H9 (cell line): ENCODE results near the gene TMEM176A. TPM values are rescaled to one million over a fixed set of nuclear protein-coding genes. Genes with fewer than 3 reads are reported as not detected.

Experiments
- DNase-seq: peaks from one replicate; pipeline ENCODE4 v3.0.0-alpha.2; 2017
- H2AFZ ChIP-seq: one replicate; pipeline ENCODE4 v1.6.1; 2013; ENCODE audit warnings: mild to moderate bottlenecking, low read length, control low read depth, moderate library complexity
- H2AK5ac ChIP-seq: 2 replicates; pipeline ENCODE4 v1.6.1; 2013; ENCODE audit warnings: low read length, control low read depth, mixed read lengths; ENCODE audit not compliant: insufficient read length
- H2BK120ac ChIP-seq: one replicate; pipeline ENCODE4 v1.6.1; 2013; ENCODE audit warnings: low read depth, mild to moderate bottlenecking, low read length, control low read depth, inconsistent platforms; ENCODE audit not compliant: poor library complexity, severe bottlenecking
- H2BK12ac ChIP-seq: 2 replicates; pipeline ENCODE4 v1.6.1; 2013; ENCODE audit warnings: low read length, control low read depth, mixed read lengths, low read depth; ENCODE audit not compliant: insufficient read length
- H2BK15ac ChIP-seq: 2 replicates; pipeline ENCODE4 v1.6.1; 2013; ENCODE audit warnings: low read depth, low read length, control low read depth
- H2BK20ac ChIP-seq: one replicate; pipeline ENCODE4 v1.6.1; 2013; ENCODE audit warnings: low read depth, mild to moderate bottlenecking, low read length, control low read depth, inconsistent platforms; ENCODE audit not compliant: poor library complexity, severe bottlenecking
- H2BK5ac ChIP-seq: 2 replicates; pipeline ENCODE4 v1.6.1; 2013; ENCODE audit warnings: low read length, control low read depth, mixed read lengths; ENCODE audit not compliant: insufficient read length
- H3K14ac ChIP-seq: 2 replicates; pipeline ENCODE4 v1.6.1; 2013; ENCODE audit warnings: low read length, control low read depth; ENCODE audit not compliant: insufficient read depth
- H3K18ac ChIP-seq: 2 replicates; pipeline ENCODE4 v1.6.1; 2013; ENCODE audit warnings: low read depth, mild to moderate bottlenecking, mixed read lengths, low read length, control low read depth; ENCODE audit not compliant: insufficient read length
- H3K23ac ChIP-seq: 2 replicates; pipeline ENCODE4 v1.6.1; 2013; ENCODE audit warnings: low read length, control low read depth, mixed read lengths, low read depth; ENCODE audit not compliant: insufficient read length
- H3K23me2 ChIP-seq: 2 replicates; pipeline ENCODE4 v1.6.1; 2013; ENCODE audit warnings: low read depth, mild to moderate bottlenecking, mixed read lengths, low read length, control low read depth; ENCODE audit not compliant: insufficient read length, poor library complexity, severe bottlenecking
- H3K27ac ChIP-seq: 2 replicates; pipeline ENCODE4 v1.5.1; 2013; ENCODE audit warnings: low read length, control low read depth, mixed read lengths, low read depth; ENCODE audit not compliant: insufficient read length
- H3K27me3 ChIP-seq: 2 replicates; pipeline ENCODE4 v1.6.1; 2013; ENCODE audit warnings: low read length, control low read depth, inconsistent platforms; ENCODE audit not compliant: insufficient read depth
- H3K4ac ChIP-seq: 2 replicates; pipeline ENCODE4 v1.6.1; 2013; ENCODE audit warnings: low read depth, mild to moderate bottlenecking, control low read depth, inconsistent platforms, low read length, moderate library complexity
- H3K4me1 ChIP-seq: 2 replicates; pipeline ENCODE4 v1.6.1; 2013; ENCODE audit warnings: low read length, control low read depth, inconsistent platforms; ENCODE audit not compliant: insufficient read depth
- H3K4me2 ChIP-seq: 2 replicates; pipeline ENCODE4 v1.6.1; 2013; ENCODE audit warnings: low read length, control low read depth, mixed read lengths; ENCODE audit not compliant: insufficient read length, insufficient read depth
- H3K56ac ChIP-seq: 2 replicates; pipeline ENCODE4 v1.6.1; 2013; ENCODE audit warnings: low read depth, mild to moderate bottlenecking, mixed read lengths, low read length, control low read depth; ENCODE audit not compliant: insufficient read length
- H3K79me1 ChIP-seq: 2 replicates; pipeline ENCODE4 v1.6.1; 2013; ENCODE audit warnings: low read depth, mild to moderate bottlenecking, moderate library complexity, low read length, control low read depth, inconsistent platforms; ENCODE audit not compliant: insufficient read depth, poor library complexity, severe bottlenecking
- H3K79me2 ChIP-seq: 2 replicates; pipeline ENCODE4 v1.6.1; 2013; ENCODE audit warnings: low read length, control low read depth, inconsistent platforms; ENCODE audit not compliant: insufficient read depth
- H3K9ac ChIP-seq: 2 replicates; pipeline ENCODE4 v1.6.1; 2013; ENCODE audit warnings: low read length, control low read depth, mixed read lengths; ENCODE audit not compliant: insufficient read length; ENCODE audit errors: extremely low read depth
- H3K9me3 ChIP-seq: one replicate; pipeline ENCODE4 v1.6.1; 2013; ENCODE audit warnings: low read depth, low read length, inconsistent platforms; ENCODE audit not compliant: control insufficient read depth
- H3T11ph ChIP-seq: one replicate; pipeline ENCODE4 v1.6.1; 2013; ENCODE audit warnings: mild to moderate bottlenecking, low read length, control low read depth, inconsistent platforms
- H4K20me1 ChIP-seq: one replicate; pipeline ENCODE4 v1.6.1; 2013; ENCODE audit not compliant: control insufficient read depth, insufficient read length, insufficient read depth
- H4K5ac ChIP-seq: 2 replicates; pipeline ENCODE4 v1.6.1; 2013; ENCODE audit warnings: low read depth, mild to moderate bottlenecking, mixed read lengths, low read length, control low read depth; ENCODE audit not compliant: insufficient read length
- H4K8ac ChIP-seq: replicated peaks from 2 replicates; pipeline ENCODE4 v1.6.1; 2013; ENCODE audit warnings: low read length, control low read depth, mixed read lengths, low read depth; ENCODE audit not compliant: insufficient read length
- H4K91ac ChIP-seq: 2 replicates; pipeline ENCODE4 v1.6.1; 2013; ENCODE audit warnings: low read depth, mild to moderate bottlenecking, moderate library complexity, mixed read lengths, low read length, control low read depth; ENCODE audit not compliant: insufficient read length
- H3K27ac Mint-ChIP-seq, 3 experiments: 2 replicates in 2 of 3; 3 replicates in 1 of 3; pipeline ENCODE4 v1.8.0; 2020 to 2021; ENCODE audit warnings: mixed read lengths in 3 of 3, mild to moderate bottlenecking in 1 of 3, moderate library complexity in 1 of 3
- H3K27me3 Mint-ChIP-seq: 2 replicates; pipeline ENCODE4 v1.8.0; 2021; ENCODE audit warnings: low read depth, mild to moderate bottlenecking, moderate library complexity, mixed read lengths
- H3K36me3 Mint-ChIP-seq, 3 experiments: 2 replicates in 2 of 3; 3 replicates in 1 of 3; pipeline ENCODE4 v1.8.0; 2020 to 2021; ENCODE audit warnings: low read depth in 3 of 3, mixed read lengths in 3 of 3; ENCODE audit not compliant: insufficient read depth in 1 of 3
- H3K4me1 Mint-ChIP-seq, 2 experiments: 2 replicates each; pipeline ENCODE4 v1.8.0; 2020; ENCODE audit warnings: mixed read lengths in 2 of 2
- H3K4me3 Mint-ChIP-seq, 2 experiments: 2 replicates in 1 of 2; 3 replicates in 1 of 2; pipeline ENCODE4 v1.8.0; 2020 to 2021; ENCODE audit warnings: mild to moderate bottlenecking in 2 of 2, mixed read lengths in 2 of 2, moderate library complexity in 1 of 2
- H3K9me3 Mint-ChIP-seq, 2 experiments: 2 replicates in 1 of 2; 3 replicates in 1 of 2; pipeline ENCODE4 v1.8.0; 2020; ENCODE audit warnings: mild to moderate bottlenecking in 2 of 2, mixed read lengths in 2 of 2, moderate library complexity in 1 of 2
- WGBS: extraction: QIAGEN DNeasy Blood & Tissue Kit; methylation state at CpG from one replicate; pipeline ENCODE4 v1.1.7; 2013; ENCODE audit warnings: missing lambda C conversion rate, low lambda C conversion rate, mixed read lengths; ENCODE audit not compliant: insufficient read length; ENCODE audit errors: extremely low coverage; 5-methylcytosine and 5-hydroxymethylcytosine counted together
- total RNA-seq: library from RNA; stranded (reverse); gene quantifications from 2 replicates; pipeline ENCODE4 v1.2.1, GENCODE V29; 2021
- TF ChIP-seq, protein P1 (sequence below): fragments of 200-600 bp; sonication (generic); conservative IDR thresholded peaks from 3 replicates; pipeline ENCODE4 v1.8.0; 2021; ENCODE audit warnings: antibody characterized with exemption, mild to moderate bottlenecking

Gene TMEM176A
- total RNA-seq, 1 experiment from 2014 or later: not detected

DNA sequence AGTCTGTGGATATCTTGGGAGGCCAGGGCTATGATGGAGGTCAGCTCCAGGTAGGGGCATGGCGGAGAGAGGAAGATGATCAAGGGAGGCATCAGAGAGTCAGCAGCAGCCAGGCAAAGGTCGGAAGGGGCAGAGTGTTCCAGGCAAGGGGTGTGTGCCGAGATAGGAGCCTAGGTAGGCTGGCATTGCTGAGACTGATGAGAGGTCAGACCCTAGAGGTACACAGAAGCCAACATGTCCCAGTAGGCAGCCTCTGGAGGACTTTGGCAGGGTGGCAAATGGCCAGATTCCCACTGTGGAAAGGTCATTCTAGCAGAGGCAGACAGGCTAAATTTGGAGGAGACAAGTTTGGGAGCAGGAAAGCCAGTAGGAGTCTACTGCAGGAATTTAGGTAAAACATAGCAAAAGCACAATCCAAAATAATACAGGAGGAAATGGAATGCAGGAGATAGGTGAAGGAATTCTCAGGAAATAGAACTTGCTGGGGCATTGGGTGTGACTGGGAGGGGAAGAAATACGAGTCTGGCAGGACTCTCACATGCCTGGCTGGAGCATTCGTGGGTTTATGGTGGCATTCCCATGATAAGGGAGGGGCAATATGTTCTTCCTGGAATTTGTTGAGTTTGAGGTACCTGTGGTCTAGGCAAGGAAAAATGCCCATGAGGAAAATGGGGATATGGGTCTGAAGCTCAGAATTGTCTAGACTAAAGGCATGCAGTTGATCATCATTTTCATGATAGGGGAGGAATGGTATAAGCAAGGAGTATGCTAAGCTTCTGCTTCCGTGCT, 25.7 kb downstream of the TMEM176A start:
- Histone ChIP-seq H4K20me1 (no peaks in the 10 kb centered on the region), H3K79me2 (no peaks in the 10 kb centered on the region), H3T11ph (no peak overlapping the region), H3K14ac (no peak overlapping the region; the same call in 1 of the 2 replicates), H2BK15ac (no peak overlapping the region), H3K9me3 (no peaks in the 10 kb centered on the region), H4K5ac (no peak overlapping the region), H3K27ac (no peak overlapping the region), H3K4ac (no peak overlapping the region), H2AK5ac (no peak overlapping the region), H2BK5ac (no peak overlapping the region), H3K56ac (no peak overlapping the region), H2BK120ac (no peak overlapping the region), H3K4me2 (no peak overlapping the region), H4K8ac (no peak overlapping the region), H3K23ac (no peak overlapping the region), H2AFZ (no peak overlapping the region), H3K79me1 (no peaks in the 10 kb centered on the region), H3K4me1 (no peaks in the 10 kb centered on the region), H3K27me3 (no peaks in the 10 kb centered on the region), H2BK12ac (no peak overlapping the region), H2BK20ac (no peak overlapping the region), H4K91ac (no peak overlapping the region), H3K18ac (no peak overlapping the region), H3K23me2 (no peaks in the 10 kb centered on the region), H3K9ac (no peak overlapping the region)
- Mint-ChIP-seq H3K4me1 (peaks cover 4 to 8% of the 10 kb centered on the region in 2 experiments; a peak in 3 of 4 replicates), H3K27me3 (peaks cover 32% of the 10 kb centered on the region), H3K9me3 (no peaks in the 10 kb centered on the region), H3K4me3 (no peak overlapping the region; a peak in 1 of 5 replicates), H3K36me3 (no peaks in the 10 kb centered on the region), H3K27ac (no peak overlapping the region)
- no CpG with 5 or more reads among the region's 6 CpGs for WGBS
- DNase-seq: no peak
- TF ChIP-seq, protein P1, sequence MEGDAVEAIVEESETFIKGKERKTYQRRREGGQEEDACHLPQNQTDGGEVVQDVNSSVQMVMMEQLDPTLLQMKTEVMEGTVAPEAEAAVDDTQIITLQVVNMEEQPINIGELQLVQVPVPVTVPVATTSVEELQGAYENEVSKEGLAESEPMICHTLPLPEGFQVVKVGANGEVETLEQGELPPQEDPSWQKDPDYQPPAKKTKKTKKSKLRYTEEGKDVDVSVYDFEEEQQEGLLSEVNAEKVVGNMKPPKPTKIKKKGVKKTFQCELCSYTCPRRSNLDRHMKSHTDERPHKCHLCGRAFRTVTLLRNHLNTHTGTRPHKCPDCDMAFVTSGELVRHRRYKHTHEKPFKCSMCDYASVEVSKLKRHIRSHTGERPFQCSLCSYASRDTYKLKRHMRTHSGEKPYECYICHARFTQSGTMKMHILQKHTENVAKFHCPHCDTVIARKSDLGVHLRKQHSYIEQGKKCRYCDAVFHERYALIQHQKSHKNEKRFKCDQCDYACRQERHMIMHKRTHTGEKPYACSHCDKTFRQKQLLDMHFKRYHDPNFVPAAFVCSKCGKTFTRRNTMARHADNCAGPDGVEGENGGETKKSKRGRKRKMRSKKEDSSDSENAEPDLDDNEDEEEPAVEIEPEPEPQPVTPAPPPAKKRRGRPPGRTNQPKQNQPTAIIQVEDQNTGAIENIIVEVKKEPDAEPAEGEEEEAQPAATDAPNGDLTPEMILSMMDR: no peak
